HG03457 (cell line): ENCODE data around the gene CTBP2.

Source experiments
- ATAC-seq: cut with Tn5 transposase; IDR thresholded peaks from one replicate; pipeline ENCODE4 v1.9.1; 2021; ENCODE audit warnings: moderate number of reproducible peaks; ENCODE audit not compliant: unreplicated experiment

Gene CTBP2

DNA sequence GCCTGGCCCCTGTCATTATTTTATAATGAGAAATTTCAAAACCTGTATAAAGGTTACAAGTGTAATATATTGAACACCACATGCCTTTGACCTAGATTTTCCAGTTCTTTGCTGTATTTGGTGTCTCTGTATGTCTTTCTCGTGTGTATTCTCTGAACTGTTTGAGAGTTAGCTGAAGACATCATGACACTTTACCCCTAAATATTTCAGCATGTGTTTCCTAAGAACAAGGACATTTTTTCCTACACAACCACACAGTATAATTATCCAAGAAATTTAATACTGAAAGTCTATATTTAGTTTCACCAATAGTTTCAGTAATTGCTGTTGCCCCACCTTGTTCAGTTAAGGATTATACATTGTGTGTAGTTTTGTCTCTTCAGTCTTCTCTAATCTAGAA lies 203.6 kb downstream of the CTBP2 start:
- no peak for ATAC-seq

DNA sequence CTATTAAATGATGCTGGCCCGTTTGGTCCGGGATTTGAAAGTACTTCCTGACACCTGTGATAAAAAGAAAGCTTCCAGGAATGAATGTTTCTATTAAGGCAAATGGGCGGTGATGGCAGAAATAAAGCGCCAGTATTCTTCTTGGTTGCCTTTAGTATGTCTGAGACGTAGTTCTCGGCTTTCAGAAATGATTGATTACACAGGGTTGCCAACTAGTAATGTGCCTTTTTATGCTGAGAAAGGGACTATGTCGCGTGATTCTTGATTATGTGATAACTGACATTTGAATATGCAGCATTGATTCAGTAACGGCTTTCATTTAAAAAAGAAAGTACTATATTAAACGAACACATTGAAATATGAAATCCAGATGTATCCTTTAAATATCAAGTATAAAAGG lies 204.5 kb downstream of the CTBP2 start:
- ATAC-seq, result no peak

DNA sequence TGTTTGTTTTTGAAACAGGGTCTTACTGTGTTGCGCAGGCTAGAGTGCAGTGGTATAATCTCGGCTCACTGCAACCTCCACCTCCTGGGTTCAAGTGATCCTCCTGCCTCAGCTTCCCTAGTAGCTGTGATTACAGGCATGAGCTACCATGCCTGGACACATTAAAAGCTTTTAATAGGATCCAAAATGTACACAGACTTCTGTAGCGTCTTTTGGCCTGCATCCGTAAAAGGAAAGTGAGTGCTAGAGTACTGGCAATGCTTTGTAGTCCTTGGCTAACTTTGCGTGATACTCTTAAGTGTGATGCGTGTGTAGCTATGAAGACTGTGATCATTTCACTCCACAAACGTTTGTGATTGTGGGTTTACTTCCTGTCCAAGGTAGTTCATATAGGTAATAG lies 205.1 kb downstream of the CTBP2 start:
- ATAC-seq, result no peak

DNA sequence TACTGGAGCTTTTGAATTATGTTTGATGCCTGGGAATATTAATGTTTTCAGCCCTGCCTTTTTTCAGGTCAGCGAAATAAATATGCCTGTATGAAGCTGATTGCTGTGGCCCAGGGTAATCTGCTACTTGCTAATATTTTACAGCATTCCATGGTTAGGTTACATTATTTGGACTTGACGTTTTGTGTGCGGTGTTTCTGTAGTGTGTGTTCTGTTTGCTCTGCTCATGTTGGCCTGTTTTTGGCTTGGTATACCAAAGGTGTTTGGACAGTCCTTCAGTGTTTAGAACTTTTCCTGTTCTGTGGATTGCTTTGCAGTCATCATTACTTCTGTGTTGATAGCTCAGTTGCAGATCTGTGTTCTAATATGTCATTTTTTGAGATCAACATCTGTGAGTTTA lies 206.9 kb downstream of the CTBP2 start:
- no peak for ATAC-seq

DNA sequence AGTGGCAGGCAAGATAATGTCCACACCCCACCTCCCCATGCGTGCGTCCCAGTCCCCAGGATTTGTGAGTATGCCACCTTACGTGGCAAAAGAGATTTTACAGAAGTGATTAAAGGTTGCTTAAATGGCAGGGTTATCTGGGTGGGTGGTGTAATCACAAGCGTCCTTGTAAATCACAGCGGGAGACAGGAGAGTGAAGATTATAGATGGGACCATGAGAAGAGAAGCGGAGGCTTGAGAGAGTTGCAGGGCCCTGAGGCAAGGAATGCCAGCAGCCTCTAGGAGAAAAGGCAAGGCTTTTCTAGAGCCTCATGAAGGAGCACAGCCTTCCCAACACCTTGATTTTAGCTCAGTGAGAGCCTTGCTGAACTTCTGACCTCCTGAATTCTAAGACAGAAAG lies 208.2 kb downstream of the CTBP2 start:
- ATAC-seq, result no peak

DNA sequence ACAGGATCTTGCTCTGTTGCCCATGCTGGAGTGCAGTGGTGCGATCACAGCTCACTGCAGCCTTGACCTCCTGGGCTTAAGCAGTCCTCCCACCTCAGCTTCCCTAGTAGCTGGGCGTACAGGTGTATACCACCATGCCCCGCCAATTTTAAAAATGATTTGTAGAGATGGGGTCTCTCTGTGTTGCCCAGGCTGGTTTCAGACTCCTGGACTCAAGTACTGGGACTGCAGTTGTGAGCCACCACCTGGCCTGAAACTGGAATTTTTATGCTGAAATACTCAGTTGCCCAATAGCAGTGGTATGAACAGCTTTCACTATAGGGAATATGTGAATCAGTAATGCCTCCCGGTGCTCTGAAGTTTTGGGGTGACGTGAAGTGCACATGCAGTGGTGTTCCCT lies 210.8 kb downstream of the CTBP2 start:
- ATAC-seq, result no peak

DNA sequence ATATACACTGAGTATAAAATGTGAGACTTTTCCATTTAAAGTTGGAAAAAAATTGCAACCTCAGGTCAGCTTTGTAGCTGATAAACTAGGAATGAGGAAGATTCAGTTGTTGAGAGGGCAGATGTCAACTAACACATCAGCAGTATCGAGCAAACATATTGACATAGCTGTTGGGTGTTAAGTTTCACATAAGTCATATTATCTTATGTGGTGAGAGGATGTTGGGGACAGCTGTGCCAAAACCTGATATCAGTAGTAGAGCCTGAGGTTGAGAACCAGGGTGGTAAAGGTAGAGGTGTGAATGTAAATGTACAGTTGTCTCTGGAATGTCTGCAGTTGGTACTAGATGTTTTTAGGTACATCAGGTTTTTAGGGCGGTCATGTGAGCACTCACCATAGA lies 213.4 kb downstream of the CTBP2 start:
- ATAC-seq, result no peak

DNA sequence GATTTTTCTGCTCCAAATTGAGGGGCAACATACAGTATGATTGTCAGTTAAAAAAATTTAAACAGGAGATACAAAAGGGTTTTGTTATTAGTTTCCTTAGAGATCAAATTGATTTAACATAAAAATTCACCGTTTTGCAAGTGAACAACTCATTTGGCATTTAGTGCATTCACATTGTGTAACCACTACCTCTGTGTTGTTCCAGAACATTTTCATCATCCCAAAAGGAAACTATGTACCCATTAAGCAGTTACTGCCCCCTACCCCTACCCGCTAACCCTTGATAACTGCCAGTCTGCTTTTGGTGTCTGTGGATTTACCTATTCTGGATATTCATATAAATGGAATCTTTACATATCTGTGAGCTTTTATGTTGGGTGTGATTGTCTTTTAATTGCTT lies 215.4 kb downstream of the CTBP2 start:
- ATAC-seq, result no peak

DNA sequence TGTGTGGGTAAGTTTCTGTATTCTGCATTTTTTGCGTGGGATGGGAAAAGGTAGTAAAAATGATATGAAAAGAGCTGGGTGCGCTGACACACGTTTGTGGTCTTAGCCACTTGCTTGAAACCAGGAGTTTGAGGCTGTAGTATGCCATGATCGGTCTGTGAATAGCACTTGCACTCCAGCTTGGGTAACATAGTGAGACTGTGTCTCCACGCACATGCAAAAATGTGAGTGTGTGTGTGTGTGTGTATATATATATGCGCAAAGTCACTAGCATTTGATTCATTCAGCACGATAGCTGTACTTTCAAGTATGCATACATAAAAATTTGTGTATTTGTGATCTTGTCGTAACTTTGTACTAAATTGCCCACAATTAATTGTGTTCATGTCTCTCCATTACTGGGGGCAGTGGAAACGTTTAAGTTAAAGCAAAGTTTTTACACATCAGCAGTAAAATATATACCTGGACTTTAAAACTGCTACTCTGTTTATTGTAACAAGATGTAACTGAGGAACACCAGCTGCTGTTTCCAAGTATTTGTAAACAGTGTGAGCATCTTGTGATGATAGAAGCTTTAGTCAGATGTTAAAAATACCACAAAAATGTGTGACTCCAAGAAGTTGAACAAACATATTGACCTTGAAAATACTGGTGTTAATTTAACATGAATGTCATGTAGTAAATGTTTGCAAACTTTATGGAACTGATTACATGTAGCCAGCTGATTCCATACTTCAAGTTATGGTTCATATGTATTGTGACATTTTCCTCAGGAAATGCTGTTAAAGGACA lies 216.9 kb downstream of the CTBP2 start:
- no peak for ATAC-seq

DNA sequence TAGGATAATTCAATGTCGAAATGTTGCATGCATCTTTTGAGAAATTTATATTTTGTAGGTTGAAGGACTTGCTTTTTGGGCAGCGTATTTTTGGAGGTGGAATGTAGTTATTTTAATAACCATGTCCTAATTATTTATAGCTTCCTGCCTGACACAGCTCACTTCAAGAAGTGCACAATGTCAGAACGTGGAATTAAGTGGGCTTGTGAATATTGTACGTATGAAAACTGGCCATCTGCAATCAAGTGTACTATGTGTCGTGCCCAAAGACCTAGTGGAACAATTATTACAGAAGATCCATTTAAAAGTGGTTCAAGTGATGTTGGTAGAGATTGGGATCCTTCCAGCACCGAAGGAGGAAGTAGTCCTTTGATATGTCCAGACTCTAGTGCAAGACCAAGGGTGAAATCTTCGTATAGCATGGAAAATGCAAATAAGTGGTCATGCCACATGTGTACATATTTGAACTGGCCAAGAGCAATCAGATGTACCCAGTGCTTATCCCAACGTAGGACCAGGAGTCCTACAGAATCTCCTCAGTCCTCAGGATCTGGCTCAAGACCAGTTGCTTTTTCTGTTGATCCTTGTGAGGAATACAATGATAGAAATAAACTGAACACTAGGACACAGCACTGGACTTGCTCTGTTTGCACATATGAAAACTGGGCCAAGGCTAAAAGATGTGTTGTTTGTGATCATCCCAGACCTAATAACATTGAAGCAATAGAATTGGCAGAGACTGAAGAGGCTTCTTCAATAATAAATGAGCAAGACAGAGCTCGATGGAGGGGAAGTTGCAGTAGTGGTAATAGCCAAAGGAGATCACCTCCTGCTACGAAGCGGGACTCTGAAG lies 217.8 kb downstream of the CTBP2 start:
- ATAC-seq, result no peak

DNA sequence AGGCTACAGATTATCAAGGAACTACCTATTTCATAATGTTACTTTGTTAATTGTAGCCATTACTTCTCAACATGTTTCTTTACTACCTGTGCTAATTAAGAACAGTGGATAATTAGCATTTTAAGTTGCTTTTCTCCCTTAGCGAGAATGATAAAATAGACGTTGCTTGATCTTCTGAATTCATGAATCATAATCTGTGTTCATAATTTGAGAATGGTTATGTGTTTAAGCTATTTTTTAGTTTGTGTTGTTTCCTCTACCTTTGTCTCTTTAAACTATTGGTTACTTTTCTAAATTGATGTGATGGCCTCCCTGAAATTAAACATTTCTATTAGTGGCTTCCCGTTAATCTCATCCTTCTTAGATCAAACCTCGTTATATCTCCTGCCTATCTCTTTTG lies 218.5 kb downstream of the CTBP2 start, which contains the start of gene ZRANB1:
Gene ZRANB1, plus strand, starts transcription at position 301 of the 400 bp plus-strand sequence. CDS start 371 bp downstream, outside the sequence.
- no peak for ATAC-seq

DNA sequence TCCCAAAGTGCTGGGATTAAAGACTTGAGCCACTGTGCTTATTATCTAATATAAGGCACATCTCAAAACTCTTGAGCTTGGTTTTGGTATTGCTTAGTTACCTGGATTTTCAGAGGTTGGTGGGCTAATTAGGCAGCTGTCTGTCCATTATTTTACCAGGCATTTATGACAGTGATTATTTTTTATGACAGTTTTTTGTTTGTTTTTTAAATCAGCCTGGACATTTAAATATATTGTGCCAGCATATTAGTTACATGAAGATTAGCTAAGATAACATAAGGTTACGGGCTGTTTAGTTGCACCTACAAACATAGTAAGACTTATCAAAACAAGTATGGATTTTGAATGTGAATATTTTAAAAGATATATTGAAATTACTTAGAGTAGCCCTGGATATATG lies 221.1 kb downstream of the CTBP2 start:
- no peak for ATAC-seq

DNA sequence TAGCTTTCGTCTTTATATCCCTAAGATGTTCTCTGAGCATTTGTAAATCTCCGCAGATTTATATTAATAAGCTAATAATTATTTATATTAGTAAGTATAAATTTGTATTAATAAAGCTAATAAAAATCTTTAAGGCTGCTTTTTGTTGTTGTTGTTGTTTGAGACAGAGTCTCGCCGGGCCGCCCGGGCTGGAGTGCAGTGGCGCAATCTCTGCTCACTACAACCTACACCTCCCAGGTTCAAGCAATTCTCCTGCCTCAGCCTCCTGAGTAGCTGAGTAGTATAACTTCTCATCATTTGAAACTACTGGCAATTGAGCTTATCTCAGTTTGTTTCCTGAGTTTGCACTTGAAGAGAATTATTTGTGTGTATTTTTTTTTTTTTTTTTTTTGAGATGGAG lies 223.6 kb downstream of the CTBP2 start:
- no peak for ATAC-seq

DNA sequence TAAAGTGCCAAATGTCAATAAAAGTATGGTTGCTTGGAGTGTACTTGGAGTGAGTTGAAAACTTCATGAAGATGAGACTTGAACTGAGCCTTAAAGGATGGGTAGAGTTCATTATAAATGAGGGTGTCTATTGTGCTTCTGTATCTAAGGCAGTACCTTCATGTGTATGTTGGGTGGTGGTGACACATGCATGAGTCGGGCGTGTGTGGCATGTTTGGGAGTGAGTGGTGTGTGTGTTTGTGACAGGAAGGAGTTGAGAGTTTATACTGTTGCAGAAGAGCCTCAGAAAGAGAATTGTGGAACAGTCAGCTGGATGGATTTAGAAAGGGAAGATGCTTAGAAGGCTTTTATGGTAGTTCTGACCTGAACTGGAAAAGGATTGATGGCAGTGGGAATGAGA lies 224.4 kb downstream of the CTBP2 start:
- no peak for ATAC-seq
